IMR-90 (cell line): Measurements from ENCODE around the gene KLF11. TPM values are rescaled to one million over a fixed set of nuclear protein-coding genes. Genes with fewer than 3 reads are reported as not detected.

Source experiments
- ATAC-seq: fragments of 200-7000 bp; cut with Tn5 transposase; 2 replicates; pipeline ENCODE4 v1.9.1; 2020; ENCODE audit warnings: low read depth, mild to moderate bottlenecking, moderate library complexity
- BruUV-seq: library from RNA; stranded (reverse); fragments of 400-500 nt; replicated peaks from 2 replicates; lab custom pipeline; 2021; lab: Mats Ljungman, UMichigan
- CTCF ChIA-PET: fragments of 300-600 bp; formaldehyde crosslinking; extraction: SDS; loops from one replicate; lab custom pipeline; 2021; ENCODE audit warnings: antibody characterized with exemption; lab: Yijun Ruan, JAX
- POLR2A ChIA-PET: fragments of 300-600 bp; sonication (Branson Sonifier 250); formaldehyde crosslinking; loops from one replicate; lab custom pipeline; 2022; ENCODE audit warnings: antibody characterized with exemption; ENCODE audit not compliant: unreplicated experiment; lab: Charles Lee
- DNase-seq: peaks from one replicate; pipeline ENCODE4 v3.0.0; 2013
- H2AFZ ChIP-seq: replicated peaks from 2 replicates; pipeline ENCODE3; 2013; ENCODE audit warnings: low read length, mild to moderate bottlenecking; ENCODE audit not compliant: poor library complexity
- H2AK5ac ChIP-seq: 2 replicates; pipeline ENCODE4 v1.6.1; 2013; ENCODE audit warnings: low read depth, low read length, inconsistent platforms
- H2AK9ac ChIP-seq: replicated peaks from 2 replicates; pipeline ENCODE3; 2013; ENCODE audit warnings: mild to moderate bottlenecking, low read depth, low read length, moderate library complexity; ENCODE audit not compliant: poor library complexity
- H2BK120ac ChIP-seq: 2 replicates; pipeline ENCODE4 v1.6.1; 2013; ENCODE audit warnings: low read depth, low read length, inconsistent platforms
- H2BK15ac ChIP-seq: 3 replicates; pipeline ENCODE4 v1.6.1; 2013; ENCODE audit warnings: low read depth, low read length, inconsistent platforms
- H2BK20ac ChIP-seq: 2 replicates; pipeline ENCODE4 v1.6.1; 2013; ENCODE audit warnings: low read depth, mild to moderate bottlenecking, inconsistent platforms, low read length, moderate library complexity
- H2BK5ac ChIP-seq: 2 replicates; pipeline ENCODE4 v1.6.1; 2013; ENCODE audit warnings: mild to moderate bottlenecking, low read depth, low read length, inconsistent platforms; ENCODE audit not compliant: poor library complexity, severe bottlenecking
- H3K14ac ChIP-seq: replicated peaks from 2 replicates; pipeline ENCODE4 v1.6.1; 2013; ENCODE audit warnings: low read depth, low read length, inconsistent platforms
- H3K18ac ChIP-seq: 2 replicates; pipeline ENCODE4 v1.6.1; 2013; ENCODE audit warnings: low read depth, low read length, control low read depth
- H3K23ac ChIP-seq: 2 replicates; pipeline ENCODE4 v1.6.1; 2013; ENCODE audit warnings: low read depth, low read length, inconsistent platforms
- H3K27ac ChIP-seq: 2 replicates; pipeline ENCODE4 v1.5.1; 2013; ENCODE audit warnings: mild to moderate bottlenecking, control low read depth, low read length; ENCODE audit not compliant: insufficient read depth
- H3K27me3 ChIP-seq: 2 replicates; pipeline ENCODE4 v1.6.1; 2013; ENCODE audit warnings: low read length; ENCODE audit not compliant: control insufficient read depth, insufficient read depth
- H3K36me3 ChIP-seq: 2 replicates; pipeline ENCODE4 v1.6.1; 2013; ENCODE audit warnings: low read length, mixed read lengths; ENCODE audit not compliant: control insufficient read depth, insufficient read depth
- H3K4ac ChIP-seq: 2 replicates; pipeline ENCODE4 v1.6.1; 2013; ENCODE audit warnings: low read depth, low read length, inconsistent platforms
- H3K4me1 ChIP-seq: 2 replicates; pipeline ENCODE4 v1.6.1; 2013; ENCODE audit warnings: low read length, mixed read lengths; ENCODE audit not compliant: control insufficient read depth, insufficient read depth
- H3K4me2 ChIP-seq: 2 replicates; pipeline ENCODE4 v1.6.1; 2013; ENCODE audit warnings: low read depth, mild to moderate bottlenecking, control low read depth, low read length, moderate library complexity
- H3K4me3 ChIP-seq: 2 replicates; pipeline ENCODE4 v1.5.1; 2013; ENCODE audit warnings: low read depth, mild to moderate bottlenecking, control low read depth, low read length, moderate library complexity; ENCODE audit not compliant: insufficient read depth
- H3K56ac ChIP-seq: 2 replicates; pipeline ENCODE4 v1.6.1; 2013; ENCODE audit warnings: low read length, inconsistent platforms; ENCODE audit not compliant: insufficient read depth; ENCODE audit errors: extremely low read depth
- H3K79me1 ChIP-seq, 2 experiments: 2 replicates each; pipeline ENCODE4 v1.6.1; 2013; ENCODE audit warnings: low read length in 2 of 2, inconsistent platforms in 1 of 2, low read depth in 1 of 2
- H3K9ac ChIP-seq: 2 replicates; pipeline ENCODE4 v1.6.1; 2013; ENCODE audit warnings: low read depth, low read length, control low read depth
- H3K9me1 ChIP-seq: 2 replicates; pipeline ENCODE4 v1.6.1; 2013; ENCODE audit warnings: low read length, inconsistent platforms; ENCODE audit not compliant: insufficient read depth
- H3K9me3 ChIP-seq: 2 replicates; pipeline ENCODE4 v1.6.1; 2013; ENCODE audit warnings: low read length; ENCODE audit not compliant: control insufficient read depth, insufficient read depth
- H4K20me1 ChIP-seq: 2 replicates; pipeline ENCODE4 v1.6.1; 2013; ENCODE audit warnings: low read length, inconsistent platforms; ENCODE audit not compliant: insufficient read depth
- H4K5ac ChIP-seq: 2 replicates; pipeline ENCODE4 v1.6.1; 2013; ENCODE audit warnings: mild to moderate bottlenecking, low read depth, low read length, control low read depth
- H4K8ac ChIP-seq, 2 experiments: 2 replicates each; pipeline ENCODE4 v1.6.1; 2013; ENCODE audit warnings: low read depth in 2 of 2, low read length in 2 of 2, control low read depth in 1 of 2, inconsistent platforms in 1 of 2
- H4K91ac ChIP-seq: 2 replicates; pipeline ENCODE4 v1.6.1; 2013; ENCODE audit warnings: low read depth, low read length, inconsistent platforms; ENCODE audit not compliant: insufficient read depth
- CEBPB ChIP-seq: IDR thresholded peaks from 2 replicates; pipeline ENCODE4 v1.6.1; 2012; ENCODE audit warnings: low read depth, low read length, improper control_type of control experiment
- CHD1 ChIP-seq: IDR thresholded peaks from 2 replicates; pipeline ENCODE4 v1.6.1; 2012; ENCODE audit warnings: low read depth, low read length, improper control_type of control experiment
- CTCF ChIP-seq: conservative IDR thresholded peaks from 2 replicates; pipeline ENCODE4 v1.5.1; 2012; ENCODE audit warnings: mild to moderate bottlenecking, low read depth, low read length, improper control_type of control experiment
- FOS ChIP-seq: fragments of 150-350 bp; IDR thresholded peaks from 2 replicates; pipeline ENCODE4 v1.6.1; 2016; ENCODE audit warnings: low read depth, low read length
- MAFK ChIP-seq: IDR thresholded peaks from 2 replicates; pipeline ENCODE4 v1.6.1; 2012; ENCODE audit warnings: low read depth, low read length, improper control_type of control experiment
- MAZ ChIP-seq: IDR thresholded peaks from 2 replicates; pipeline ENCODE4 v1.6.1; 2012; ENCODE audit warnings: low read depth, mild to moderate bottlenecking, low read length, improper control_type of control experiment, moderate library complexity, borderline replicate concordance
- RCOR1 ChIP-seq: IDR thresholded peaks from 2 replicates; pipeline ENCODE4 v1.6.1; 2012; ENCODE audit warnings: mild to moderate bottlenecking, low read length, improper control_type of control experiment; ENCODE audit not compliant: insufficient replicate concordance
- WGBS, 2 experiments: methylation state at CpG; one replicate each; pipeline versions ENCODE4 v1.1.5 to v1.1.7; 2013; ENCODE audit warnings: missing lambda C conversion rate in 2 of 2; ENCODE audit not compliant: insufficient read length in 1 of 2; ENCODE audit errors: extremely low coverage in 2 of 2; 5-methylcytosine and 5-hydroxymethylcytosine counted together
- dilution Hi-C: fragments of 300-500 bp; cut with HindIII; formaldehyde crosslinking; loops from one replicate; pipeline ENCODE4 v1.14.3; 2018; ENCODE audit warnings: low sequenced_read_pairs; ENCODE audit not compliant: unreplicated experiment
- in situ Hi-C: fragments of 300-500 bp; cut with MboI; formaldehyde crosslinking; loops from 3 replicates; pipeline ENCODE4 v1.14.3; 2019; ENCODE audit warnings: low sequenced_read_pairs, inconsistent platforms, mixed read lengths
- intact Hi-C: fragments of 100-400 bp; cut with micrococcal nuclease; formaldehyde crosslinking; loops from 2 replicates; pipeline ENCODE4 v1.10.0; 2022
- polyA plus RNA-seq, 3 experiments: library from polyadenylated mRNA; depleted of rRNA; stranded (reverse); fragments of >200 nt; gene quantifications; 2 replicates each; pipeline ENCODE4 v1.2.3, GENCODE V29; 2012; ENCODE audit warnings: low replicate concordance in 1 of 3
- total RNA-seq: library from RNA; depleted of rRNA; stranded (reverse); fragments of >200 nt; gene quantifications from 2 replicates; pipeline ENCODE4 v1.2.3, GENCODE V29; 2012

Gene KLF11
- total and polyA plus RNA-seq, 2 of the 4 experiments (the other 2 are of a cell fraction) = 2.0 to 2.4 TPM

- TF ChIP-seq RCOR1 = no peak
These were observed 37.4 kb downstream of the KLF11 start (continued) for GRCh38 chr2:10080536-10081304.

- DNase-seq = no peak
- Histone ChIP-seq H3K9me3 (no peaks in the 10 kb centered on the region), H4K5ac (no peak overlapping the region), H3K4ac (no peak overlapping the region), H3K4me3 (no peak overlapping the region), H3K4me2 (no peak overlapping the region), H2BK5ac (no peak overlapping the region), H3K18ac (no peak overlapping the region), H2AK9ac (no peak overlapping the region), H2BK20ac (no peak overlapping the region), H4K91ac (no peak overlapping the region), H2BK120ac (no peak overlapping the region), H3K56ac (no peak overlapping the region), H4K8ac (no peak overlapping the region), H3K14ac (no peak overlapping the region), H3K23ac (no peak overlapping the region), H4K20me1 (0 out of 2 replicates have a peak, but pooled peaks cover 3% of the 10 kb centered on the region), H2BK15ac (no peak overlapping the region), H2AK5ac (no peak overlapping the region), H3K9ac (no peak overlapping the region), H3K27me3 (peaks cover 64% of the 10 kb centered on the region), H3K36me3 (no peaks in the 10 kb centered on the region), H3K79me1 (no peaks in the 10 kb centered on the region), H3K27ac (no peak overlapping the region), H3K4me1 (0 out of 2 replicates have a peak, but pooled peaks cover 2% of the 10 kb centered on the region), H2AFZ (no peak overlapping the region), H3K9me1 (no peaks in the 10 kb centered on the region; the same call in 1 of the 2 replicates)
- dilution Hi-C loops (no loop called here), intact Hi-C loops (no loop called here), in situ Hi-C loops (no loop called here)
- 48% methylated on average over 2 of the region's 5 CpGs; no CpG with 5 or more reads in 1 of the 2 experiments for WGBS, 2 experiments
- TF ChIP-seq CEBPB (no peak), MAFK (no peak), FOS (no peak), CHD1 (no peak), MAZ (no peak), CTCF (no peak)
- BruUV-seq = no TSS peak
- ChIA-PET CTCF (interaction anchor here (0.6 to 1.3 kb wide), 4 partner anchors 10 to 352 kb away, joined by 3 to 9 read pairs (median 6); no protein-coding TSS in a partner anchor), POLR2A (no interaction called here)
- ATAC-seq = no peak
These were observed 39.7 kb downstream of the KLF11 start for GRCh38 chr2:10083046-10083445.
